Measurements from ENCODE around the gene CTTNBP2NL.

DNA sequence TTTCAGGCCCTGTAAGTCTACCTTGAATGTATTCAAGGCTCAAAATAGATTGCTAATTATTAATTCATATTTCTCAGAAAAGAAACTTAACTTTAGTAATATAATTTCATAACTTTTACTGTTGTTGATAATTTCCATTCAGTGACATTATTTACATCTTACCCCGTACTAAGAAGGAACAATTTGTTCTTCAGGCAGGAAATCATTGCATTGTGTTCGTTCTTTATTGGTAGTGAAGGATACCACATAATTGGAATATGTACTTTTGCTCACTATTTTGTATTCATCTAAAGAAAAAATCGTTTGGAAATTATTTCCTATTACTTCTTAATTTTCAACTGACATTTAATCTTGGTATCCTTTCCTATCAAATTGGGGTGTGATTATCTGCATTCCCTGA lies 39.4 kb downstream of the CTTNBP2NL start:
- TF ChIP-seq EP300 (IDR thresholded peaks at IDR 0.05) (no peak), POLR2A (IDR thresholded peaks at IDR 0.05) (no peak), CTCF (IDR thresholded peaks at IDR 0.05) (no peak)

Data from gastroesophageal sphincter (tissue), 3 donors.